SH-SY5Y (cell line): ENCODE data around the gene STAT4.

Source experiments
- GATA2 ChIP-seq: IDR thresholded peaks from 2 replicates; pipeline ENCODE4 v1.6.1; 2011; ENCODE audit warnings: mild to moderate bottlenecking, low read depth, low read length
- GATA3 ChIP-seq: IDR thresholded peaks from 2 replicates; pipeline ENCODE4 v1.6.1; 2011; ENCODE audit warnings: low read depth, mild to moderate bottlenecking, low read length, moderate library complexity

DNA sequence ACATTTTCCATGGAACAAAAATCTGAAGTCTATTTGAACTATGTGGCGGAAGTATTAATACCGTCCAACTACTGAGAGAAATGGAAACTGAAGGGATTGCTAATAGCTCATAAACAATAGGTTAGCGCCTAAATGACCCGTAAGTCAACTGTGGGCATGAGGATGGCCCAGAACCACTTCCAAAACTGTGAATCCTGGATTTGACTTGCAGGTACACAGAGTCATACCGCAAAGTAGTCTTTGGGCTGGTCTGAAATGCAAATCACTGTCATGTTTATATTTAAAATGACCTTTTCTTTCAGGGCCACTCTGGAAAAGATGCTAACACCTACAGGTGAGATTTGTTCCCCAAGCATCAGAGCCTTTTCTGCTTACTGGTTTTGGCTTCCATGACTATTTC lies 50.6 kb downstream of the STAT4 start:
- TF ChIP-seq GATA3 (no peak), GATA2 (no peak)
